KBM-7 (cell line): Measurements from ENCODE around the gene PHOSPHO1.

Experiments used
- DNase-seq: peaks from one replicate; pipeline ENCODE4 v3.0.0-alpha.2; 2015
- in situ Hi-C: fragments of 300-500 bp; cut with MboI; formaldehyde crosslinking; loops from 2 replicates; pipeline ENCODE4 v1.14.3; 2020; ENCODE audit warnings: low sequenced_read_pairs, low pct_unique_long_range_greater_than_20kb, mixed read lengths

Gene PHOSPHO1

DNA sequence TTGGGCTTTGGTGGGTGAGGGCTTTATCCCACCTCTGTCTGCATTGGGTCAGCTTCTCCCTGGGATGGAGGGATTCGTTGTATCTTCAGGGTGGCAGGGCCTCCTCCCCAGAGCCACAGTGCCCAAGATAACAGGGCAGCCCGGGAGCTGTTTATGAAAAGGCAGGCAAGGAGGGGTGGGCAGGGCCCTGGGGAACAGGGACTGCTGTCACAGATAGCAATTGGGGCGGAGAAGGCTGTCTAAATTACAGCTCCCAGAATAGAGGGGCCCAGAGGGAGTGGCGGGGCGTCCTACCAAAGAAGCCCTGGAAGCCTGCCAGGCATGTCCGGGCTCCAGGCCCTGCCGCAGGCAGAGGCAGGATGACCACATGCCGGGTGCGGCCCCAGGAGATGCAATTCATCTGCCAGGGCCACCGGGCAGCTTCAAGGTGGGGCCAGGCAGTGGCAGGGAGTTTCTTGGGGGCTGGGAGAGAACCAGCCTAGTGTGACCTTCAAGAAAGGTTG is 18.8 kb upstream of the PHOSPHO1 start:
- no peak for DNase-seq
- in situ Hi-C loops = no loop called here

- no peak for DNase-seq
- in situ Hi-C loops = no loop called here
Observed at GRCh38 chr17:49247944-49248343, 17.4 kb upstream of the PHOSPHO1 start.

GRCh38 chr17:49244839-49245238 is 14.3 kb upstream of the PHOSPHO1 start:
- in situ Hi-C loops = no loop called here

DNA sequence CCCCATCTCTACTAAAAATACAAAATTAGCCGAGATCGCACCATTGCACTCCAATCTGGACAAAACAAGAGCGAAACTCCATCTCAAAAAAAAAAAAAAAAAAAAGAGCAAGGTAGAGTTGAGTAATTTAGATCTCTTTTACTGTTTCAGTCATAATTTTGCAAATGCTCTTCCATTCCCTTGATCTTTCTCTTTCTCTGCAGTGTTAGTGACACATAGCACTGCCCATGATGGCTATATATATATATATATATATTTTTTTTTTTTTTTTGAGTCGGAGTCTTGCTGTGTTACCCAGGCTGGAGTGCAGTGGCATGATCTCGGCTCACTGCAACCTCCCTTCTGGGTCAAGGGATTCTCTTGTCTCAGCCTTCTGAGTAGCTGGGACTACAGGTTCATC is 12.2 kb upstream of the PHOSPHO1 start:
- in situ Hi-C loops = no loop called here
- no peak for DNase-seq

More at GRCh38 chr17:49244839-49245238, 14.3 kb upstream of the PHOSPHO1 start:
- no peak for DNase-seq

GRCh38 chr17:49241692-49242397 is 11.3 kb upstream of the PHOSPHO1 start:
- in situ Hi-C loops = no loop called here
- no peak for DNase-seq

GRCh38 chr17:49241040-49241439 is 10.5 kb upstream of the PHOSPHO1 start:
- in situ Hi-C loops = no loop called here
- no peak for DNase-seq

DNA sequence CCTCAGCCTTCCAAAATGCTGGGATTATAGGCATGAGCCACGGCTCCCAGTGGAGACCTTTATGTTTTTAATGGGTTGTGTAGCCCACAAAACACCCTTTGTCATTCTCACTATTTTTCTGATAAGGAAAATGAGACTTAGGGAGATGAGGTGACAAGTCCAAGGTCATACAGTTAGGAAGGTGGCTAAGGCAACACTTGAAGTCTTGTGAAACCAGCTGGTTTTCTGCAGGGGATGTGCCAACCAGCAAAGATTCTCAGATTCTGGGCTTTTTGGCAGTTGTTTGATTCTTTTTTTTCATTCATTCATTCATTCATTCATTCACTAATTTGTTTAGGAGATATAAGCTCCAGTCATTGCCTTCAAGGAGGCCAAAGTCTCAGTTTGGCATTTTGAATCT is 10.0 kb upstream of the PHOSPHO1 start:
- DNase-seq = no peak
- in situ Hi-C loops = no loop called here

GRCh38 chr17:49239963-49240362 is 9.4 kb upstream of the PHOSPHO1 start:
- in situ Hi-C loops = no loop called here
- DNase-seq = no peak

- in situ Hi-C loops = no loop called here
- DNase-seq = no peak
Observed at GRCh38 chr17:49235896-49236295, 5.3 kb upstream of the PHOSPHO1 start.

- in situ Hi-C loops = no loop called here
- no peak for DNase-seq
Observed at GRCh38 chr17:49234509-49235080, 4.0 kb upstream of the PHOSPHO1 start.

GRCh38 chr17:49231563-49231894 is 942 bp upstream of the PHOSPHO1 start:
- in situ Hi-C loops = no loop called here
- DNase-seq = no peak

- in situ Hi-C loops = no loop called here
Observed at GRCh38 chr17:49229805-49230600, 584 bp downstream of the PHOSPHO1 start.

DNA sequence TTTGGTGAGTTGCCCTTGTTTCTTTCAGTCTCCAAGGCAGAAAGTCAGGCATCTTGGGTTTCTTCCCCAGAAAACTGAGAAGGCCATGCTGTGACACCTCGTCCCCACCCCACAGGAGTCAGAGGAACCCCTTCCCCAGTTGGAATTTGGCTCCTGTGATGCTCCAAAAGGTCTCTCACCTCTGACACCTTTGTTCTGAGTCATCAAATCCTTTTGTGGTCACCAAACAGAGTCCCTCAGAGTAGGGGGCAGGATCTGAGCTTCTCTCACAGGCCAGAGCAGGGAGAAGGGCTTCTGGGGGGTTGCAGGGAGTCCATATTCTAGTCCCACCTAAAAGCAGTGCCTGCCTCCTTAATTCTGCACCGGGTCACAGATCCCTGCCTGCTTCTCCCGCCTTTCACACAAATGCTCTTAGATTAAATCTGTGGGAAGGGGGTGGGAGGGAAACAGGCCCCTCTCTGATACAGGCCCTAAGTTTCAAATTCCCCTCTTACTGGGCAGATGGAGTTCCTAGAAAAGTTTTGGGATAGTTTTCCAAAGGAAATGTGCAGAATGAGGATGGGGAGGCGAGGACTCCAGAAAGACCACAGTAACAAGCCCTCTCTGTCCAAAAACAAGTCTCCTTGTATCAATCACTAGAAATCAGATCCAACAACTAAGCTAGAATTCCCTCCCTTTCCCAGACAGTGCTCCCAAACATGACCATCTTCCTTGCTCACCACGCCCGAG is 1.3 kb downstream of the PHOSPHO1 start:
- in situ Hi-C loops = no loop called here

More at GRCh38 chr17:49229805-49230600, 584 bp downstream of the PHOSPHO1 start:
- DNase-seq = no peak

GRCh38 chr17:49227436-49228261 is 2.9 kb downstream of the PHOSPHO1 start:
- peak; percentile 82 for DNase-seq

More for the DNA sequence above, 1.3 kb downstream of the PHOSPHO1 start:
- no peak for DNase-seq

GRCh38 chr17:49226771-49227435 is 3.7 kb downstream of the PHOSPHO1 start:
- in situ Hi-C loops = no loop called here

More at GRCh38 chr17:49227436-49228261, 2.9 kb downstream of the PHOSPHO1 start:
- in situ Hi-C loops = no loop called here

GRCh38 chr17:49225554-49226236 is 4.9 kb downstream of the PHOSPHO1 start:
- no peak for DNase-seq
- in situ Hi-C loops = no loop called here

More at GRCh38 chr17:49226771-49227435, 3.7 kb downstream of the PHOSPHO1 start:
- DNase-seq = no peak

DNA sequence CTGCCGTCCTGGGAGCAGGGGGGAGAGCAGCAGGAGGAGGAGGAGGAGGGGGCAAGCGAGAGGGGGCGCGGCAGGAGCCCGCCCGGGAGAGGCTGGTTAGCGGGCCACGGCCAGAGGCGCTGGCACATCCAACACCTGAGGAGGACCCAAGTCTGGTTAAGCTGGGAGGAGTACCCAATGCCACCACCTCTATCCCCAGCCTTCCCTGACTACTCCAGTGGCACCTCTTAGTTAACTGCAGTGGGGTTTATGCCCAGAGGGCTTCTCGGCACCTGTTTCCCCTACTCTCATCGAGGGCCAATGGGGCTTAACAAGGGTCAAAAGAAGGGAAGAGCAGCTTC is 5.6 kb downstream of the PHOSPHO1 start:
- DNase-seq = no peak
- in situ Hi-C loops = no loop called here
